MM.1S (cell line): ENCODE results near the gene IL19.

ENCODE experiments used
- DNase-seq: peaks from one replicate; pipeline ENCODE4 v3.0.0-alpha.2; 2015
- H2AFZ ChIP-seq: fragments of 300-600 bp; sonication (generic); 2 replicates; pipeline ENCODE4 v1.6.0; 2016; ENCODE audit warnings: antibody characterized with exemption, low read length
- H3F3A ChIP-seq: fragments of 300-600 bp; sonication (generic); 2 replicates; pipeline ENCODE4 v1.6.1; 2016; ENCODE audit warnings: mild to moderate bottlenecking, antibody characterized with exemption, low read length, moderate library complexity, mixed read lengths; ENCODE audit not compliant: insufficient read depth
- H3K27ac ChIP-seq: fragments of 300-600 bp; sonication (generic); 2 replicates; pipeline ENCODE4 v1.5.1; 2016; ENCODE audit warnings: mild to moderate bottlenecking, low read length
- H3K27me3 ChIP-seq: fragments of 300-600 bp; sonication (generic); replicated peaks from 2 replicates; pipeline ENCODE4 v1.6.0; 2016; ENCODE audit warnings: low read length; ENCODE audit not compliant: insufficient read depth
- H3K36me3 ChIP-seq: fragments of 300-600 bp; sonication (generic); replicated peaks from 2 replicates; pipeline ENCODE4 v1.6.1; 2016; ENCODE audit warnings: mild to moderate bottlenecking, low read length, mixed read lengths; ENCODE audit not compliant: insufficient read depth
- H3K4me1 ChIP-seq: fragments of 300-600 bp; sonication (generic); 2 replicates; pipeline ENCODE4 v1.6.1; 2016; ENCODE audit warnings: low read length, mixed read lengths
- H3K4me2 ChIP-seq: fragments of 300-600 bp; sonication (generic); 2 replicates; pipeline ENCODE4 v1.6.0; 2016; ENCODE audit warnings: low read depth, low read length
- H3K4me3 ChIP-seq: fragments of 300-600 bp; sonication (generic); 2 replicates; pipeline ENCODE4 v1.5.1; 2016; ENCODE audit warnings: low read length, mixed read lengths
- H3K79me2 ChIP-seq: fragments of 300-600 bp; sonication (generic); 2 replicates; pipeline ENCODE4 v1.6.1; 2016; ENCODE audit warnings: mixed run types, low read length, mixed read lengths
- H3K9ac ChIP-seq: fragments of 300-600 bp; sonication (generic); 2 replicates; pipeline ENCODE4 v1.6.1; 2016; ENCODE audit warnings: low read length, mixed read lengths
- H3K9me2 ChIP-seq: fragments of 300-600 bp; sonication (generic); replicated peaks from 2 replicates; pipeline ENCODE4 v1.6.1; 2016; ENCODE audit warnings: mild to moderate bottlenecking, low read length, mixed read lengths; ENCODE audit not compliant: insufficient read depth
- H3K9me3 ChIP-seq: fragments of 300-600 bp; sonication (generic); replicated peaks from 2 replicates; pipeline ENCODE4 v1.6.1; 2016; ENCODE audit warnings: mild to moderate bottlenecking, low read length, mixed read lengths; ENCODE audit not compliant: insufficient read depth
- H4K20me1 ChIP-seq: fragments of 300-600 bp; sonication (generic); 2 replicates; pipeline ENCODE4 v1.6.1; 2016; ENCODE audit warnings: mild to moderate bottlenecking, low read length, moderate library complexity, mixed read lengths; ENCODE audit not compliant: insufficient read depth
- EZH2 ChIP-seq: fragments of 300-600 bp; sonication (generic); optimal IDR thresholded peaks from 2 replicates; pipeline ENCODE3; 2017; ENCODE audit warnings: low read depth, mild to moderate bottlenecking, antibody characterized with exemption, low read length, mixed read lengths
- EZH2phosphoT487 ChIP-seq: fragments of 300-600 bp; sonication (generic); IDR thresholded peaks from 2 replicates; pipeline ENCODE4 v1.6.1; 2018; ENCODE audit warnings: antibody characterized with exemption, low read length
- TF ChIP-seq, protein P1 (sequence below): fragments of 300-600 bp; sonication (generic); IDR thresholded peaks from 2 replicates; pipeline ENCODE4 v1.5.1; 2016; ENCODE audit warnings: antibody characterized with exemption, low read length, mixed read lengths

The IL19 gene

DNA sequence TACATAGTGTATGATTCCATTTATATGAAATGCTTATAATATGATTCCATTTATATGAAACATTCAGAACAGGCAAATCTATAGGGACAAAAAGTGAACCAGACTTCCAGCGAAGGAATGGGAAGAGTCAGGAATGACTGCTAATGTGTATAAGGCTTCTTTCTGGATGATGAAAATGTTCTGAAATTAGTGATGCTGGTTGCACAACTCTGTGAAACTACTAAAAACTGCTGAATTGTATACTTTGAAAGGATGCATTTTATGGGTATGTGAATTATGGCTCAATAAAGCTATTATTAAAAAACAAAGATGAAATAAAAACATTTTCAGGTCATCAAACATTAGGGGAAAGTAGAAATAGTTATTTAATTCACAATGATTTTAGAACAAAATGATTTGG is 112.6 kb downstream of the IL19 start:
- H3K9me3 ChIP-seq = no peaks in the 10 kb centered on the region
- no peak overlapping the region for H3K27ac ChIP-seq
- H3K27me3 ChIP-seq = peaks cover 4% of the 10 kb centered on the region; the same call in 1 of the 2 replicates
- H3K4me3 ChIP-seq = no peak overlapping the region
- H3K4me1 ChIP-seq = peaks cover under 1% of the 10 kb centered on the region; the same call in 1 of the 2 replicates
- H3K9ac ChIP-seq = no peak overlapping the region
- DNase-seq = no peak
- no peak overlapping the region for H3K4me2 ChIP-seq
- H3F3A ChIP-seq = peaks cover under 1% of the 10 kb centered on the region; the same call in 1 of the 2 replicates
- no peak overlapping the region for H2AFZ ChIP-seq
- no peaks in the 10 kb centered on the region for H4K20me1 ChIP-seq
- H3K79me2 ChIP-seq = no peaks in the 10 kb centered on the region
- no peaks in the 10 kb centered on the region for H3K36me3 ChIP-seq
- no peaks in the 10 kb centered on the region for H3K9me2 ChIP-seq
- TF ChIP-seq, protein P1, sequence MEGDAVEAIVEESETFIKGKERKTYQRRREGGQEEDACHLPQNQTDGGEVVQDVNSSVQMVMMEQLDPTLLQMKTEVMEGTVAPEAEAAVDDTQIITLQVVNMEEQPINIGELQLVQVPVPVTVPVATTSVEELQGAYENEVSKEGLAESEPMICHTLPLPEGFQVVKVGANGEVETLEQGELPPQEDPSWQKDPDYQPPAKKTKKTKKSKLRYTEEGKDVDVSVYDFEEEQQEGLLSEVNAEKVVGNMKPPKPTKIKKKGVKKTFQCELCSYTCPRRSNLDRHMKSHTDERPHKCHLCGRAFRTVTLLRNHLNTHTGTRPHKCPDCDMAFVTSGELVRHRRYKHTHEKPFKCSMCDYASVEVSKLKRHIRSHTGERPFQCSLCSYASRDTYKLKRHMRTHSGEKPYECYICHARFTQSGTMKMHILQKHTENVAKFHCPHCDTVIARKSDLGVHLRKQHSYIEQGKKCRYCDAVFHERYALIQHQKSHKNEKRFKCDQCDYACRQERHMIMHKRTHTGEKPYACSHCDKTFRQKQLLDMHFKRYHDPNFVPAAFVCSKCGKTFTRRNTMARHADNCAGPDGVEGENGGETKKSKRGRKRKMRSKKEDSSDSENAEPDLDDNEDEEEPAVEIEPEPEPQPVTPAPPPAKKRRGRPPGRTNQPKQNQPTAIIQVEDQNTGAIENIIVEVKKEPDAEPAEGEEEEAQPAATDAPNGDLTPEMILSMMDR = no peak
- TF ChIP-seq EZH2phosphoT487 = no peak
- TF ChIP-seq EZH2 = no peak

DNA sequence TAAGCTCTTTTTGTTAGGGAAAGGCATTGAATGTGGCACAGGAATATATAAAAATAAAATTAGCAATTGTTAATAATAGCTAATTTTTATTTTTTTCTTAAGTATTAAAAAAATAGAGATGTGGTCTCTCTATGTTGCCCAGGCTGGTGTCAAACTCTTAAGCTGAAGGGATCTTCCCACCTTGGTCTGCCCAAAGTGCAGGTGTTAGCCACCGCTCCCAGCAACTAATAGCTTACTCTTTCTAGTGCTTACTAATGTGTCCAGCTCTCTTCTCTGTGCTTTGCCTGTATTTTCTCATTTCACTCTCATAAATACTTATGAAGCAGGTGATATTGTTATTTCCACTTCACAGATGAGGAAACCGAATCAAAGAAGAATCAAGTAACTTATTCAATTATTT is 113.3 kb downstream of the IL19 start:
- TF ChIP-seq EZH2phosphoT487 = no peak
- no peak for TF ChIP-seq EZH2
- TF ChIP-seq, protein P1 = no peak
- peaks cover 4% of the 10 kb centered on the region; the same call in 1 of the 2 replicates for H3K27me3 ChIP-seq
- H4K20me1 ChIP-seq = no peaks in the 10 kb centered on the region
- H3K9me2 ChIP-seq = no peaks in the 10 kb centered on the region
- H3K4me2 ChIP-seq = no peak overlapping the region
- no peak overlapping the region for H3K27ac ChIP-seq
- H3K36me3 ChIP-seq = no peaks in the 10 kb centered on the region
- H3K4me1 ChIP-seq = peaks cover 5% of the 10 kb centered on the region; the same call in 1 of the 2 replicates
- no peak overlapping the region for H2AFZ ChIP-seq
- peaks cover 5% of the 10 kb centered on the region; the same call in 1 of the 2 replicates for H3F3A ChIP-seq
- H3K9ac ChIP-seq = no peak overlapping the region
- H3K79me2 ChIP-seq = no peaks in the 10 kb centered on the region
- no peaks in the 10 kb centered on the region for H3K9me3 ChIP-seq
- no peak for DNase-seq
- no peak overlapping the region for H3K4me3 ChIP-seq

- no peak for DNase-seq
- TF ChIP-seq, protein P1 = no peak
- no peak for TF ChIP-seq EZH2
- no peak for TF ChIP-seq EZH2phosphoT487
- Histone ChIP-seq H3K4me1 (peaks cover 7% of the 10 kb centered on the region; the same call in 1 of the 2 replicates), H2AFZ (no peak overlapping the region), H3K27me3 (peaks cover 4% of the 10 kb centered on the region; the same call in 1 of the 2 replicates), H3K4me3 (no peak overlapping the region), H3K27ac (no peak overlapping the region), H3K79me2 (no peaks in the 10 kb centered on the region), H3K9me3 (no peaks in the 10 kb centered on the region), H3F3A (peaks cover 5% of the 10 kb centered on the region; the same call in 1 of the 2 replicates), H3K36me3 (no peaks in the 10 kb centered on the region), H3K4me2 (no peak overlapping the region), H3K9ac (no peak overlapping the region), H4K20me1 (no peaks in the 10 kb centered on the region), H3K9me2 (no peaks in the 10 kb centered on the region)
Observed at GRCh38 chr1:206885341-206886060, 114.9 kb downstream of the IL19 start.
